MCF 10A (cell line): Measurements from ENCODE around the gene TSPAN31. TPM values are rescaled to one million over a fixed set of nuclear protein-coding genes. Genes with fewer than 3 reads are reported as not detected.
"Not testable (repeated sequence)": the region's sequence is repeated elsewhere in the genome, so short reads cannot be mapped to it uniquely, and the experiment has no call there.

ENCODE experiments used
- BruUV-seq: library from RNA; stranded (reverse); fragments of 400-500 nt; replicated peaks from 2 replicates; lab custom pipeline; 2021; lab: Mats Ljungman, UMichigan
- CTCF ChIA-PET: fragments of 300-600 bp; sonication (Branson Sonifier 250); formaldehyde crosslinking; extraction: SDS; loops from one replicate; lab custom pipeline; 2021; ENCODE audit warnings: antibody characterized with exemption, inconsistent platforms; lab: Yijun Ruan, JAX
- POLR2A ChIA-PET: fragments of 300-600, 350-650 bp; sonication (Branson Sonifier 250); formaldehyde crosslinking; extraction: SDS; loops from one replicate; lab custom pipeline; 2020; ENCODE audit warnings: antibody characterized with exemption, inconsistent platforms; lab: Yijun Ruan, JAX
- DNase-seq: peaks from one replicate; pipeline ENCODE4 v3.0.0-alpha.2; 2018; ENCODE audit not compliant: unreplicated experiment
- H3K27ac Mint-ChIP-seq: one replicate; pipeline ENCODE4 v1.8.0; 2022; ENCODE audit warnings: mild to moderate bottlenecking, low read depth, mixed read lengths; ENCODE audit not compliant: unreplicated experiment
- H3K27me3 Mint-ChIP-seq: one replicate; pipeline ENCODE4 v1.8.0; 2022; ENCODE audit warnings: mixed read lengths; ENCODE audit not compliant: insufficient read depth, unreplicated experiment
- H3K36me3 Mint-ChIP-seq: one replicate; pipeline ENCODE4 v1.8.0; 2022; ENCODE audit warnings: mild to moderate bottlenecking, moderate library complexity, mixed read lengths; ENCODE audit not compliant: insufficient read depth, unreplicated experiment
- H3K4me1 Mint-ChIP-seq: one replicate; pipeline ENCODE4 v1.8.0; 2022; ENCODE audit warnings: mixed read lengths; ENCODE audit not compliant: insufficient read depth, unreplicated experiment
- H3K4me3 Mint-ChIP-seq: one replicate; pipeline ENCODE4 v1.8.0; 2022; ENCODE audit warnings: mild to moderate bottlenecking, moderate library complexity, mixed read lengths; ENCODE audit not compliant: unreplicated experiment
- H3K9me3 Mint-ChIP-seq: one replicate; pipeline ENCODE4 v1.8.0; 2022; ENCODE audit warnings: mixed read lengths; ENCODE audit not compliant: unreplicated experiment
- CTCF ChIP-seq: fragments of 200-600 bp; IDR thresholded peaks from one replicate; pipeline ENCODE4 v1.8.0; 2022; ENCODE audit warnings: antibody characterized with exemption, mild to moderate bottlenecking; ENCODE audit not compliant: unreplicated experiment
- intact Hi-C: fragments of 100-400 bp; cut with micrococcal nuclease; formaldehyde crosslinking; loops from 2 replicates; pipeline ENCODE4 v1.14.1; 2022
- total RNA-seq: library from RNA; stranded (reverse); gene quantifications from 2 replicates; pipeline ENCODE4 v1.2.3, GENCODE V29; 2022

TSPAN31 gene
- total RNA-seq, 1 experiment from 2014 or later = 24.8 TPM

DNA sequence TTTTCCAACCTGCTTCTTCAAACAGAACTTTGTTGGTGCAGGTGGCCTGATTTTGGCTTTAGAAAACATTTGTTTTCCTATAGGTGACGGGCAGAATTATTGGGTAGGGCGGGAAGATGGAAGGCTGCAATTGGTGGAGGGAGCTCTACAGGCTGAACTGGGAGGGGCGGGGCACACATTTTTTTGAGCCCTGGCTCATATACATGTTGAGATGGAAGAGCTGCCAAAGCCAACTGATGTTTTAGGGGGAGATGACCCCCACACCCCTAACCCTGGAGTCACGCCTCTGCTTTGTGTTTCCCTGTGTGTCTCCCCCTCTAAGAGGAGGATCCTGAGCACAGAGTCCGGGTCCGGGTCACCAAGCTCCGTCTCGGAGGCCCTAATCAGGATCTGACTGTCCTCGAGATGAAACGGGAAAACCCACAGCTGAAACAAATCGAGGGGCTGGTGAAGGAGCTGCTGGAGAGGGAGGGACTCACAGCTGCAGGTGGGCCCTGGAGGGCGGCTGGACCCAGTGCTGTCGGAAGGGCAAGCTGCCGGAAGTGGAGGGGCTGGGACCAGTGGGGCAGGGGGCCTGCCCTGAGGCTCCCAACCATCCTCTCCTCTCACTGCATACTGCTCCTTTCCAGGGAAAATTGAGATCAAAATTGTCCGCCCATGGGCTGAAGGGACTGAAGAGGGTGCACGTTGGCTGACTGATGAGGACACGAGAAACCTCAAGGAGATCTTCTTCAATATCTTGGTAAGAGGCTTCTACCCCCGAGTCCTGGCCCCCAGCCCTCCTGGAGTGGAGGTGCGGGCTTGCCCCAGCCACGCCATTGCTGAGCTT lies 24.8 kb upstream of the TSPAN31 start:
- Mint-ChIP-seq H3K9me3 (no peaks in the 10 kb centered on the region), H3K27ac (no peak overlapping the region)

GRCh38 chr12:57720606-57721595 lies 23.9 kb upstream of the TSPAN31 start:
- peaks cover 38% of the 10 kb centered on the region for H3K36me3 Mint-ChIP-seq
- intact Hi-C loops = no loop called here
- no peak for TF ChIP-seq CTCF

More for the DNA sequence above, 24.8 kb upstream of the TSPAN31 start:
- Mint-ChIP-seq H3K4me3 (no peak overlapping the region), H3K36me3 (peaks cover 38% of the 10 kb centered on the region), H3K27me3 (no peaks in the 10 kb centered on the region), H3K4me1 (no peaks in the 10 kb centered on the region)
- intact Hi-C loops = no loop called here
- TF ChIP-seq CTCF = no peak
- ChIA-PET CTCF (interaction anchor here (0.6 to 1.5 kb wide), 5 partner anchors 11 to 135 kb away, joined by 3 read pairs; partner anchors contain the start of gene TSFM), POLR2A (no interaction called here)
- no TSS peak for BruUV-seq
- no peak for DNase-seq

GRCh38 chr12:57721846-57722608 lies 22.8 kb upstream of the TSPAN31 start:
- intact Hi-C loops, H3K4me3 Mint-ChIP-seq, H3K4me1 Mint-ChIP-seq, H3K27me3 Mint-ChIP-seq, DNase-seq, H3K9me3 Mint-ChIP-seq, H3K27ac Mint-ChIP-seq, BruUV-seq: not testable (repeated sequence)
- ChIA-PET CTCF (interaction anchor here (0.7 to 1.4 kb wide), 4 partner anchors 23 to 396 kb away, joined by 3 to 5 read pairs (median 4); partner anchors contain the start of genes ARHGEF25 and TSPAN31), POLR2A (interaction anchor here (1.1 kb wide), 1 partner anchor 11 kb away, joined by 3 read pairs; no protein-coding TSS in a partner anchor)
- peaks cover 37% of the 10 kb centered on the region for H3K36me3 Mint-ChIP-seq

More at GRCh38 chr12:57720606-57721595, 23.9 kb upstream of the TSPAN31 start:
- Mint-ChIP-seq H3K4me1 (no peaks in the 10 kb centered on the region), H3K27me3 (no peaks in the 10 kb centered on the region), H3K27ac (no peak overlapping the region), H3K4me3 (no peak overlapping the region), H3K9me3 (no peaks in the 10 kb centered on the region)
- TSS peak; percentile 81 for BruUV-seq
- ChIA-PET CTCF (interaction anchor here (0.6 to 1.5 kb wide), 5 partner anchors 10 to 508 kb away, joined by 3 read pairs; no protein-coding TSS in a partner anchor), POLR2A (no interaction called here)
- no peak for DNase-seq
